Keratinocyte (primary cell): ENCODE results near the gene GCNT2. TPM values are rescaled to one million over a fixed set of nuclear protein-coding genes. Genes with fewer than 3 reads are reported as not detected.

Experiments used
- DNase-seq: peaks from one replicate; pipeline ENCODE4 v3.0.0-alpha.2; 2011; ENCODE audit warnings: low read depth, missing footprints, low spot score
- FAIRE-seq: peaks from 2 replicates; lab custom pipeline; 2011; peaks lifted over from hg19 to GRCh38; lab: Jason Lieb, UNC
- H2AFZ ChIP-seq: 2 replicates; pipeline ENCODE4 v1.6.0; 2012; ENCODE audit warnings: low read length, control low read depth, inconsistent platforms; ENCODE audit not compliant: control insufficient read depth
- H3K27ac ChIP-seq: 2 replicates; pipeline ENCODE4 v1.5.1; 2011; ENCODE audit warnings: low read length; ENCODE audit not compliant: control insufficient read depth, insufficient read depth
- H3K27me3 ChIP-seq: 3 replicates; pipeline ENCODE4 v1.6.0; 2011; ENCODE audit warnings: low read length; ENCODE audit not compliant: control insufficient read depth, insufficient read depth; ENCODE audit errors: extremely low read depth
- H3K36me3 ChIP-seq, 2 experiments: 2 replicates in 1 of 2; 3 replicates in 1 of 2; pipeline ENCODE4 v1.5.1; 2011; ENCODE audit warnings: low read length in 2 of 2, mild to moderate bottlenecking in 1 of 2; ENCODE audit not compliant: control insufficient read depth in 2 of 2, insufficient read depth in 2 of 2; ENCODE audit errors: extremely low read depth in 1 of 2
- H3K4me1 ChIP-seq: 3 replicates; pipeline ENCODE4 v1.5.1; 2011; ENCODE audit warnings: low read length; ENCODE audit not compliant: control insufficient read depth, insufficient read depth; ENCODE audit errors: extremely low read depth
- H3K4me2 ChIP-seq: 3 replicates; pipeline ENCODE4 v1.6.0; 2011; ENCODE audit warnings: low read depth, low read length; ENCODE audit not compliant: control insufficient read depth, insufficient read depth; ENCODE audit errors: extremely low read depth
- H3K4me3 ChIP-seq, 3 experiments: fragments of 200-600 bp in 1 of 3; sonication (generic) in 1 of 3; 2 replicates in 2 of 3; 3 replicates in 1 of 3; pipeline ENCODE4 v1.5.1; 2011 to 2016; ENCODE audit warnings: low read length in 3 of 3, mild to moderate bottlenecking in 3 of 3, control low read depth in 2 of 3, inconsistent platforms in 1 of 3, low read depth in 1 of 3, mixed read lengths in 1 of 3, mixed run types in 1 of 3, moderate library complexity in 1 of 3; ENCODE audit not compliant: control insufficient read depth in 2 of 3, insufficient read depth in 2 of 3; ENCODE audit errors: extremely low read depth in 1 of 3
- H3K79me2 ChIP-seq: 2 replicates; pipeline ENCODE4 v1.6.0; 2012; ENCODE audit warnings: low read length; ENCODE audit not compliant: control insufficient read depth, insufficient read depth
- H3K9ac ChIP-seq: 3 replicates; pipeline ENCODE4 v1.6.0; 2011; ENCODE audit warnings: low read length; ENCODE audit not compliant: control insufficient read depth, insufficient read depth; ENCODE audit errors: extremely low read depth
- H3K9me1 ChIP-seq: 3 replicates; pipeline ENCODE4 v1.6.0; 2011; ENCODE audit warnings: low read length; ENCODE audit not compliant: control insufficient read depth, insufficient read depth; ENCODE audit errors: extremely low read depth
- H3K9me3 ChIP-seq: 2 replicates; pipeline ENCODE4 v1.5.1; 2012; ENCODE audit warnings: low read depth, low read length; ENCODE audit not compliant: control insufficient read depth
- H4K20me1 ChIP-seq: 3 replicates; pipeline ENCODE4 v1.6.0; 2011; ENCODE audit warnings: low read length; ENCODE audit not compliant: control insufficient read depth, insufficient read depth; ENCODE audit errors: extremely low read depth
- CTCF ChIP-seq, 3 experiments: IDR thresholded peaks in 1 of 3; conservative IDR thresholded peaks in 1 of 3; optimal IDR thresholded peaks in 1 of 3; 2 replicates in 2 of 3; 3 replicates in 1 of 3; pipeline versions ENCODE3 to v1.5.1; 2011; ENCODE audit warnings: low read length in 3 of 3, mild to moderate bottlenecking in 3 of 3, moderate library complexity in 2 of 3, control low read depth in 1 of 3, inconsistent platforms in 1 of 3; ENCODE audit not compliant: insufficient read depth in 2 of 3; ENCODE audit errors: extremely low read depth in 1 of 3
- EZH2 ChIP-seq: IDR thresholded peaks from one replicate; pipeline ENCODE4 v1.6.1; 2012; ENCODE audit warnings: inconsistent platforms, mild to moderate bottlenecking, low read length, moderate library complexity
- dilution Hi-C: fragments of 300-500 bp; cut with MboI; formaldehyde crosslinking; loops from one replicate; pipeline ENCODE4 v1.7.0; 2020; ENCODE audit warnings: low sequenced_read_pairs; ENCODE audit not compliant: extremely low pct_ligation_motif_present
- polyA plus RNA-seq, 5 experiments: library from polyadenylated mRNA; depleted of rRNA in 3 of 5; stranded (reverse) in 3 of 5; stranded (forward) in 1 of 5; unstranded in 1 of 5; fragments of >200 nt; gene quantifications; 1 replicate in 1 of 5; 2 replicates in 3 of 5; 3 replicates in 1 of 5; pipeline versions ENCODE4 v1.2.1 to v1.2.3, GENCODE V29; 2011 to 2012; ENCODE audit warnings: missing spikeins in 2 of 5, low read depth in 1 of 5, low replicate concordance in 1 of 5

GCNT2 gene
- polyA plus RNA-seq, 1 donor (not counting 4 experiments of a cell fraction or from before 2014, with no cell fraction given) = 7.3 TPM

- FAIRE-seq (no peak), DNase-seq (no peak)
- Histone ChIP-seq H3K9ac (no peak overlapping the region), H3K9me1 (no peaks in the 10 kb centered on the region), H2AFZ (no peak overlapping the region), H3K4me1 (peaks cover 12% of the 10 kb centered on the region), H3K4me3 (no peak overlapping the region), H3K4me2 (no peak overlapping the region), H3K9me3 (no peaks in the 10 kb centered on the region), H4K20me1 (no peaks in the 10 kb centered on the region), H3K27ac (no peak overlapping the region), H3K27me3 (no peaks in the 10 kb centered on the region), H3K36me3 (peaks cover 0 to 3% of the 10 kb centered on the region in 2 experiments), H3K79me2 (no peaks in the 10 kb centered on the region)
- TF ChIP-seq EZH2 (no peak), CTCF (optimal IDR thresholded peaks at IDR 0.05 in 1 of 3, IDR thresholded peaks at IDR 0.05 in 1 of 3, conservative IDR thresholded peaks at IDR 0.05 in 1 of 3; ENCODE audit: extremely low read depth in 1 of 3, insufficient read depth in 2 of 3, low read length in 3 of 3) (no peak)
- dilution Hi-C loops = no loop called here
These were observed 109.0 kb downstream of the GCNT2 start for GRCh38 chr6:10630178-10630577.

GRCh38 chr6:10633216-10633615, 112.1 kb downstream of the GCNT2 start:
- H3K4me2 ChIP-seq = peak overlapping the region; percentile 75

GRCh38 chr6:10640412-10640811, 119.3 kb downstream of the GCNT2 start:
- H3K9me3 ChIP-seq = no peaks in the 10 kb centered on the region
- H3K27me3 ChIP-seq = no peaks in the 10 kb centered on the region
- dilution Hi-C loops = no loop called here
- no peak overlapping the region for H3K9ac ChIP-seq
- no peak overlapping the region for H3K27ac ChIP-seq
- DNase-seq = no peak
- no peak overlapping the region for H2AFZ ChIP-seq
- H3K36me3 ChIP-seq = no peaks in the 10 kb centered on the region
- H3K9me1 ChIP-seq = no peaks in the 10 kb centered on the region
- no peak overlapping the region for H3K4me3 ChIP-seq
- FAIRE-seq = no peak
- no peaks in the 10 kb centered on the region for H4K20me1 ChIP-seq
- no peaks in the 10 kb centered on the region for H3K4me1 ChIP-seq
- H3K79me2 ChIP-seq = no peaks in the 10 kb centered on the region
- no peak for TF ChIP-seq EZH2
- H3K4me2 ChIP-seq = no peak overlapping the region

More at GRCh38 chr6:10633216-10633615, 112.1 kb downstream of the GCNT2 start:
- H2AFZ ChIP-seq = peak overlapping the region; percentile 64
- H4K20me1 ChIP-seq = no peaks in the 10 kb centered on the region
- no peaks in the 10 kb centered on the region for H3K9me1 ChIP-seq
- peaks cover 12% of the 10 kb centered on the region for H3K4me1 ChIP-seq
- H3K27me3 ChIP-seq = no peaks in the 10 kb centered on the region
- dilution Hi-C loops = no loop called here
- DNase-seq (peak; percentile 60), FAIRE-seq (peak; percentile 95)
- peaks cover 0 to 2% of the 10 kb centered on the region in 2 experiments for H3K36me3 ChIP-seq
- no peaks in the 10 kb centered on the region for H3K79me2 ChIP-seq
- no peak overlapping the region for H3K9ac ChIP-seq
- H3K9me3 ChIP-seq = no peaks in the 10 kb centered on the region
- TF ChIP-seq EZH2 = no peak
- peak overlapping the region in 2 of 3 experiments; percentile 24 to 38 for H3K4me3 ChIP-seq
- H3K27ac ChIP-seq = peak overlapping the region; percentile 78
